ENCODE measurements around the gene ZNF385C.

DNA sequence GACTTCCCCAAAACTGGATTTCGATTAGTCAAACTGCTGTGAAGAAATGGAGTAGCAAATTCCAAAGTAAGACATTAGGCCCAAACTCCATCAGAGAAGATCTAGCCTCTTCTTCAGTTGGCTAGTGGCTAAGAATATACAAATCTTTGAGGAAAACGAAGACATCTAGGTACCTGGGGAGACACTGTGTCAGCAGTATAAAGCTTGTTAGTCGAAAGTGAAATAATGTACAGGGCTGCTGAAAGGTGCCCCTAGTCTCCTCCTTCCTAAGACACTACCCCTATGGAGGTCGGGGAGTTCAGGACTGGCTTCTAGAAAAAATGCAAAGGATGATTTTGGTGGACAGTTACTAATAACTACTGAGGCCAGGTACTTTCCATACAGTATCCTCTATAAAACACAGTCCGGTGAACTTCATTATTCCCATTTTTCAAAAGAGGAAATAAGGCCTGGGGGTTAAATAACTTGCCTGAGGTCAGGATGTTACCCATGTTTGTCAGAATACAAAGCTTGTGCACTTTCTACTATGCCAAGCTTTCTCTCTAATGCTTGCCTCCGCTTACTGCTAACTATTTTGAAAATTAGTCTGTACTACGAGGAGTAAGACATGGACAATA, 96.0 kb downstream of the ZNF385C start:
- TF ChIP-seq EZH2 (IDR thresholded peaks at IDR 0.05; ENCODE audit: low read depth) (no peak), CTCF (conservative IDR thresholded peaks at IDR 0.05) (no peak)

Measured in PC-9 (cell line).